Right lung (tissue), 5 donors: Measurements from ENCODE around the gene MIPOL1. TPM values are rescaled to one million over a fixed set of nuclear protein-coding genes. Genes with fewer than 3 reads are reported as not detected.
"Not testable (repeated sequence)": the region's sequence is repeated elsewhere in the genome, so short reads cannot be mapped to it uniquely, and the experiment has no call there.

Experiments used
- DNase-seq, 2 donors: peaks; one replicate each; pipeline ENCODE4 v3.0.0-alpha.2; 2013
- polyA plus RNA-seq, 5 donors: library from polyadenylated mRNA; unstranded; fragments of 120-200 nt; gene quantifications; one replicate each; pipeline versions ENCODE4 v1.2.1 to v1.2.3, GENCODE V29; 2013; ENCODE audit warnings: inconsistent platforms in 1 of 5, low replicate concordance in 1 of 5; ENCODE audit not compliant: insufficient read length in 5 of 5, insufficient read depth in 1 of 5

The MIPOL1 gene
- polyA plus RNA-seq, 5 donors, result 7.7 to 15.2 (median 14.2) TPM

GRCh38 chr14:37186865-37187264 is 10.9 kb upstream of the MIPOL1 start:
- DNase-seq, result no peak

GRCh38 chr14:37187294-37187693 is 10.4 kb upstream of the MIPOL1 start:
- no peak for DNase-seq

- DNase-seq, result not testable (repeated sequence)
Observed at GRCh38 chr14:37187840-37188577, 9.7 kb upstream of the MIPOL1 start.

GRCh38 chr14:37189733-37190132 is 8.0 kb upstream of the MIPOL1 start:
- DNase-seq, result not testable (repeated sequence)

DNA sequence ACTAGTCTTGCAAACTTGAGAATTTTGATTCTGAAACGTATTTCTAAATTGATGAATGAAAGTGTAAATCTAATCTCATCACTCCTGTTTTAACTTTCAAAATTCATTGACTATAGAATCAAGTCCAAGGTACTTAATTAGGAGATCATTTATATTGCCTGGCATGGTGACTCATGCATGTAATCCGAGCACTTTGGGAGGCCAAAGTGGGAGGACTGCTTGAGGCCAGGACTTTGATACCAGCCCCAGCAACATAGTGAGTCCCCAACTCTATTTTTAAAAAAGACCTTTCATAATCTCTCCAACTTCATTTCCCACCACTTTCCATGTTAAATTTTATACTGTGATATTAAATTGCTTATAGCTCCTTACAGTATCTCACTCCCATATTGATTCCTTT is 3.0 kb upstream of the MIPOL1 start:
- DNase-seq, result no peak

- no peak for DNase-seq
Observed at GRCh38 chr14:37195327-37195726, 2.4 kb upstream of the MIPOL1 start.

- DNase-seq, result no peak
Observed at GRCh38 chr14:37196604-37197420, 925 bp upstream of the MIPOL1 start.

- no peak for DNase-seq
Observed at GRCh38 chr14:37198273-37198598, 499 bp downstream of the MIPOL1 start.

DNA sequence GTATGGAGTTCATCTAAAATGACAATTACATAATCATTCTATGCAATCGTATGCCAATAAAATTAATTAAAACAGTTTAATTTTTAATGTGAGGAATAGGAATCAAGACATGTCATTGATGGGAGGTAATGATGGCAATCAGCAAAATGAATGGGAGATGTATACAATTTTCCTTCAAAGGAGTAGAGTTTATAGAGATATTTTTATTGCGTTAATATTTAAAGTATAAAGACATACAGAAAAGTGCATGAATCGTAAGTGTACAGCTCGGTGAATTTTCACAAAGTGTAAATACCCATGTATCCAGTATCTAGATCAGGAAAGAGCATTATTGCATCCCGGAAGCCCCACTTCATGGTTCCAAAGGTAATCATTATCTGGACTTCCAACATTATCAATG is 1.2 kb downstream of the MIPOL1 start:
- DNase-seq, result no peak

- DNase-seq, result no peak
Observed at GRCh38 chr14:37201724-37202123, 4.0 kb downstream of the MIPOL1 start.

DNA sequence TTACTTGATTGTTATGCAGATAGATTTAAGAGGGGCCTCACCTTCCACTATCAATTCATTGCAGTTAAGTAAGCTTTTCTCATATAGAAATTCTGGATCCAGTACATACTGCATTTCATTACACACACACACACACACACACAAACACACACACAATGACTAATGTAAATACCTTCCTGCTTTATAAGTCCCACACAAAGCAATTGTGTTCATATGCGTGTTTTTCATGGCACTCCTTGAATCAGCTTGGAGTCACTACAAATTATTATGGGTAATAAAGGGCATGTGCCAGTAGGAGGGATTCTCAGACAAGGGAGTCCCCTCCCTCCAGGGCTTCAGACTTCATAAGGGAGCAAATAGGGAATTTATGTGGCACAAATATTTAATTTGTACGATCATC is 4.5 kb downstream of the MIPOL1 start:
- no peak for DNase-seq

DNA sequence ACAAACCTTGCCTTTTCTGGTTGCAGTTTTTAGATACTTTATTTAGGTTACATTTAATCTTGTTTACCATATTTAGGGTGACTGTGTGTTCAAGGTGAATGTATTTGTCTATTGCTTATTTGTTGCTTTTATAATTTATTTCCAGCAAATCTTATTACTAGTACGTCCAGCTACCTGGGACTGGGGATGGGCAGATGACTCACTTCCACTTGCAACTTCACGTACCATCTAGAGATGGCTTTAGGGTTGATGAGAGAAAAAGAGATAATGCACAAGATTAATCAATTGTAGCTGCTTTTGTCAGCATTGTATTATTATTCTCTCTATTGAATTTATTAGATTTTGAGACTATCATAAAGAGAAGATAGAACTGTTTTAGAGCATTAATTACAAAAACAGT is 5.1 kb downstream of the MIPOL1 start:
- DNase-seq, result no peak

DNA sequence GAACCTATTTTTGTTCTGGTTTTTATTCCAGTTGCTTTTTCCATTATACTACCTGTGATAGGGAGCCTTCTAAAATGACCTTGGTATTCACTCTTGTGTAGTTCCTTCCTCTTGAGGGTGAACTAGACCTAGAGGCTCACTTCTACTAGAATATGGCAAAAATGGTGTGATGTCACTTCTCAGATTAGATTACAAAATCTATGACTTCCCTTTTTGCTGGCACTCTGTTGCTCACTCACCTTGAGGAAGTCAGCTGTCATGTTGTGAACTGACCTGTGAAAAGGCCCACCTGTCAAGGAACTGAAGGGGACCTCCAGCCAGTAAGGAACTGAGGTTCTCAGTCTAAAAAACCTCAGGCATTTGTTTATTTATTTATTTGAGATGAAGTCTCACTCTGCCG is 5.7 kb downstream of the MIPOL1 start:
- no peak for DNase-seq

GRCh38 chr14:37205623-37206605 is 8.2 kb downstream of the MIPOL1 start:
- not testable (repeated sequence) for DNase-seq

DNA sequence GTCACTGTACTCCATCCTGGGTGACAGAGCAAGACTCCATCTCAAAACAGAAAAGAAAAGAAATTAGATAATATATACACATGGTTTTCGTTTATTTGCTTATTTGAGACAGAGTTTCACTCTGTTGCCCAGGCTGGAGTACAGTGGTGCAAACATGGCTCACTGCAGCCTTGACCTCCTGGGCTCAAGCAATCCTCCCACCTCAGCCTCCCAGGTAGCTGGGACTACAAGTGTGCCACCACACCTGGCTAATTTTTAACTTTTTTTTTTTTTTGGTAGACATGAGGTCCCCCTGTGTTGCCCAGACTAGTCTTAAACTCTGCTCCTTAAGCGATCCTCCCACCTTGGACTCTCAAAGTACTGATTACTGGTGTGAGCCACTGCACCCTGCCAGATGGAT is 11.9 kb downstream of the MIPOL1 start:
- not testable (repeated sequence) for DNase-seq

DNA sequence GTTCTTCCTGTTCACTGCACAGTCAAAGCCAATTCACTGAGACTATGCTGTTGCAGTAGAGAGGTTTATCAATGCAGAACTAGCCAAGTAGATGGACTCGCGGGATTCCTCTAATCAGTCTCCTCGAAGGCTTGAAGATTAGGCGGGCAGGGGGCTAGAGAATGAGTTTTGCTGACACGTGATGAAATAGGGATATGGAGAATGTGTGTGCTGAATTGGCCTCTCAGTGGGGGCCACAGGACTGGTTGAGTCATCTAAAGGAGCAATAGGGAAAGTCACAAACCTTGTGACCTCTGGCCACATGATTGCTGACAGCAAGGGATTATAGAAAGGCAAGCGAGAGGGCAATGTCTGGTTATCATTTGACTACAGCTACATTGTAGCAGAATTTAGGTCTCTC is 12.7 kb downstream of the MIPOL1 start:
- no peak for DNase-seq

DNA sequence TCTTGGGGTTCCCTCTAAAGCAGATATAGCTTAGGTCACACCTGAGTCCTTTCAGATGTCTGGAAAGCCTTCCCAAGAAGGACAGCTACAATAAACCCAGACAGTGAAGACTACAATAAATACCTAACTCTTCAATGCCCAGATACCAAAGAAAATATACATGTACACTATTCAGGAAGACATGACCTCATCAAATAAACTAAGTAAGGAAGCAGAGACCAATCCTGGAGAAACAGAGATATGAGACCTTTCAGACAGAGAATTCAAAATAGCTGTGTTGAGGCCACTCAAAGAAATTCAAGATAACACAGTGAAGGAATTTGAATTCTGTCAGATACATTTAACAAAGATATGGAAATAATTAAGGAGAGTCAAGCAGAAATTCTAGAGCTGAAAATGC is 15.3 kb downstream of the MIPOL1 start:
- DNase-seq, result no peak

DNA sequence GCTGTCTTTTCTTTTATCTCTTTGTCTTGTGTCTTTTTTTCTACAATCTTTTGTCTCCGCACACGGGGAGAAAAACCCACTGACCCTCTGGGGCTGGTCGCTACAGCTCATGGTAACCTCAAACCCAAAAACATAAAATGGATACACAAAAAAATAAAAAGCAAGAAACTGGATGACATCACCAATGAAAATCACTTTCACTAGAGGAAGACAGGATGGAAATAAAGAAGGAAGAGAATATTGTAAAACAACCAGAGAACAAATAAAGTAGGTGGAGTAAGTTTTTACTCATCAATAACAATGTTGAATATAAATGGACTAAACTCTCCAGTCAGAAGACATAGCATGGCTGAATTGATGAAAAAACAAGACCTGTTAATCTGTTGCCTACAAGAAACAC is 17.6 kb downstream of the MIPOL1 start:
- no peak for DNase-seq

- DNase-seq, result no peak
Observed at GRCh38 chr14:37221073-37221472, 23.3 kb downstream of the MIPOL1 start.

DNA sequence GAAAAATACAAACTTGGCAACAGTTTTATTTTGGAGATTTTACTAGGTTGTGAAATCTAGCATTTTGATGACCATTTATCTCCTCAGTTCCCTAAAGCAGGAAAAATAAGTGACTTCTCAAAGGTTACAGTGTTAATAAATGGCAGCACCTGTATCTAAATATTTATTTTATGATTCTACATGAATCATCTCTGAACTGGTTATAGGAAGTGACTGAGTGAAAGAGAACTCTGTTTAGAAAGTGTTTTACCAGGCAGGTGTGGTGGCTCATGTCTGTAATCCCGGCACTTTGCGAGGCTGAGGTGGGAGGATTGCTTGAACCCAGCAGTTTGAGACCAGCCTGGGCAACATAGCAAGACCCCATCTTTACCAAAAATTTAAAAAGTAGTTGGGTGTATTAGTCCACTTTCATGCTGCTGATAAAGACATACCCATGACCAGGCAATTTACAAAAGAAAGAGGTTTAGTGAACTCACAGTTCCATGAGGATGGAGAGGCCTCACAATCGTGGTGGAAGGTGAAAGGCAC is 26.3 kb downstream of the MIPOL1 start:
- no peak for DNase-seq

DNA sequence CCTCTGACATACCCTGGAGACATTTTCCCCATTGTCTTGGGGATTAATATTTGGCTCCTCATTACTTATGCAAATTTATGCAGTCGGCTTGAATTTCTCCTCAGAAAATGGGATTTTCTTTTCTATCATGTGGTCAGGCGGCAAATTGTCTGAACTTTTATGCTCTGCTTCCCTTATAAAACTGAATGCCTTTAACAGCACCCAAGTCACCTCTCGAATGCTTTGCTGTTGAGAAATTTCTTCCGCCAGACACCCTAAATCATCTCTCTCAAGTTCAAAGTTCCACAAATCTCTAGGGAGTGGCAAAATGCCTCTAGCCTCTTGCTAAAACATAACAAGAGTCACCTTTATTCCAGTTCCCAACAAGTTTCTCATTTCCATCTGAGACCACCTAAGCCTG is 27.9 kb downstream of the MIPOL1 start:
- DNase-seq, result not testable (repeated sequence)
